G401.6 (cell line): ENCODE results near the gene SERPINA3.
A peak's percentile ranks its signal among the peaks of the same experiment; 100 is the strongest.

Experiments
- FAIRE-seq: peaks from 2 replicates; lab custom pipeline; 2012; peaks lifted over from hg19 to GRCh38; lab: Jason Lieb, UNC

The SERPINA3 gene

GRCh38 chr14:94656043-94656442, 43.9 kb downstream of the SERPINA3 start:
- FAIRE-seq = no peak

- no peak for FAIRE-seq
Measured at GRCh38 chr14:94659256-94659655, 47.1 kb downstream of the SERPINA3 start.

GRCh38 chr14:94659901-94660300, 47.7 kb downstream of the SERPINA3 start:
- no peak for FAIRE-seq

GRCh38 chr14:94660306-94660946, 48.2 kb downstream of the SERPINA3 start:
- no peak for FAIRE-seq

- no peak for FAIRE-seq
Measured at GRCh38 chr14:94663538-94663937, 51.3 kb downstream of the SERPINA3 start.

GRCh38 chr14:94663965-94664704, 51.9 kb downstream of the SERPINA3 start:
- FAIRE-seq = no peak

- no peak for FAIRE-seq
Measured at GRCh38 chr14:94665121-94665520, 52.9 kb downstream of the SERPINA3 start.

- peak; percentile 95 for FAIRE-seq
Measured at GRCh38 chr14:94665544-94665943, 53.4 kb downstream of the SERPINA3 start.

- FAIRE-seq = no peak
Measured at GRCh38 chr14:94670692-94671285, 58.6 kb downstream of the SERPINA3 start.

- no peak for FAIRE-seq
Measured at GRCh38 chr14:94671870-94672444, 59.8 kb downstream of the SERPINA3 start.

GRCh38 chr14:94673071-94673470, 60.9 kb downstream of the SERPINA3 start:
- no peak for FAIRE-seq
